Ovary (tissue), 9 donors: ENCODE measurements around the gene RASGEF1B. TPM values are rescaled to one million over a fixed set of nuclear protein-coding genes. Genes with fewer than 3 reads are reported as not detected.

Source experiments
- DNase-seq, 5 donors: peaks; one replicate each; pipeline ENCODE4 v3.0.0-alpha.2; 2019 to 2020
- H3K27ac ChIP-seq, 2 donors: fragments of 200-600 bp; one replicate each; pipeline versions ENCODE4 v1.5.1 to v1.8.0; 2019 to 2022
- H3K27me3 ChIP-seq: fragments of 200-600 bp; one replicate; pipeline ENCODE4 v1.8.0; 2022
- H3K36me3 ChIP-seq: fragments of 200-600 bp; sonication (generic); one replicate; pipeline ENCODE4 v1.5.1; 2019
- H3K4me1 ChIP-seq: one replicate; pipeline ENCODE4 v1.8.1; 2013; ENCODE audit warnings: mild to moderate bottlenecking, moderate library complexity; ENCODE audit not compliant: insufficient read depth
- H3K4me3 ChIP-seq: fragments of 200-600 bp; sonication (generic); one replicate; pipeline ENCODE4 v1.5.1; 2017
- H3K9me3 ChIP-seq, 2 donors: fragments of 200-600 bp in 1 of 2; sonication (generic) in 1 of 2; one replicate each; pipeline versions ENCODE4 v1.5.1 to v1.8.1; 2013 to 2019; ENCODE audit warnings: mild to moderate bottlenecking in 1 of 2, moderate library complexity in 1 of 2
- CTCF ChIP-seq, 3 donors: fragments of 450-650 bp in 2 of 3; fragments of 200-600 bp in 1 of 3; IDR thresholded peaks; one replicate each; pipeline versions ENCODE4 v1.5.1 to v1.8.0; 2016 to 2022; ENCODE audit warnings: antibody characterized with exemption in 3 of 3, mild to moderate bottlenecking in 1 of 3
- EP300 ChIP-seq: sonication (generic); formaldehyde crosslinking; IDR thresholded peaks from one replicate; pipeline ENCODE4 v1.6.1; 2017; ENCODE audit warnings: antibody characterized with exemption
- POLR2A ChIP-seq: fragments of 450-650 bp; IDR thresholded peaks from one replicate; pipeline ENCODE4 v1.6.1; 2017; ENCODE audit warnings: antibody characterized with exemption, mild to moderate bottlenecking, moderate library complexity
- WGBS, 3 donors: extraction: QIAGEN DNeasy Blood & Tissue Kit in 1 of 3; methylation state at CpG; one replicate each; pipeline versions ENCODE4 v1.1.5 to v1.1.7; 2013 to 2017; 5-methylcytosine and 5-hydroxymethylcytosine counted together
- intact Hi-C, 4 donors: fragments of 100-400 bp; cut with DNase I; formaldehyde crosslinking; loops; one replicate each; pipeline versions ENCODE4 v1.11.0 to v1.15.1; 2022 to 2023
- polyA plus RNA-seq, 2 donors: library from polyadenylated mRNA; stranded (reverse); fragments of 200-250 nt in 1 of 2; fragments of 350-450 nt in 1 of 2; fragmentation: Illumina TruSeq in 1 of 2; extraction: RNeasy Lipid Tissue Mini Kit (QIAGEN cat#74804) in 1 of 2; gene quantifications; one replicate each; pipeline ENCODE4 v1.2.3, GENCODE V29; 2013 to 2014
- total RNA-seq, 7 donors: library from RNA; depleted of rRNA in 2 of 7; stranded (reverse); fragments of >200 nt in 2 of 7; fragmentation: NEBNext Ultra II Directional in 3 of 7; extraction: Animal tissue kit (Norgen Biotek cat#: 25700) in 3 of 7; gene quantifications; one replicate each; pipeline versions ENCODE4 v1.1.0 to v1.2.4, GENCODE V29; 2016 to 2023
- donor health status: DM: no; HTN: no; CAD: no; lungs with moderate emphysema.
- donor health status: DM: no; HTN: no; CAD: no.
- donor health status: Bipolar disorder and iron deficiency.
- donor health status: DM: yes; HTN: yes; CAD: no.
- donor health status: DM: no; HTN: no; CAD: no.
- donor health status: DM: yes; HTN: yes; CAD: no.

The RASGEF1B gene
- total and polyA plus RNA-seq, 9 donors: 1.1 to 14.4 (median 4.3) TPM

- DNase-seq: no peak
- WGBS, 3 donors: 89 to 97% (median 93%) methylated on average over 2 of the region's 2 CpGs
- no peaks in the 10 kb centered on the region for H3K27me3 ChIP-seq
- no peak overlapping the region for H3K27ac ChIP-seq
- H3K4me3 ChIP-seq: no peak overlapping the region
- TF ChIP-seq EP300 (no peak), POLR2A (no peak), CTCF (IDR thresholded peaks at IDR 0.05) (no peak)
- no peaks in the 10 kb centered on the region for H3K4me1 ChIP-seq
- no peaks in the 10 kb centered on the region for H3K9me3 ChIP-seq
- intact Hi-C loops: no loop called here
- no peaks in the 10 kb centered on the region for H3K36me3 ChIP-seq
These were observed 35.0 kb upstream of the RASGEF1B start for GRCh38 chr4:81506731-81507130.

GRCh38 chr4:81505726-81506125, 34.0 kb upstream of the RASGEF1B start:
- intact Hi-C loops: no loop called here

GRCh38 chr4:81505004-81505598, 33.4 kb upstream of the RASGEF1B start:
- intact Hi-C loops: no loop called here
- Histone ChIP-seq H3K4me1 (no peaks in the 10 kb centered on the region), H3K4me3 (no peak overlapping the region), H3K27me3 (no peaks in the 10 kb centered on the region), H3K9me3 (no peaks in the 10 kb centered on the region), H3K27ac (no peak overlapping the region), H3K36me3 (no peaks in the 10 kb centered on the region)
- TF ChIP-seq EP300 (no peak), CTCF (IDR thresholded peaks at IDR 0.05) (no peak), POLR2A (no peak)
- peak in 1 of 5 donors; percentile 36 for DNase-seq
- 79 to 83% (median 80%) methylated on average over 8 of the region's 8 CpGs for WGBS, 3 donors

More at GRCh38 chr4:81505726-81506125, 34.0 kb upstream of the RASGEF1B start:
- no peak for DNase-seq
- no peak overlapping the region for H3K27ac ChIP-seq
- no peak overlapping the region for H3K4me3 ChIP-seq
- WGBS, 3 donors: 76 to 88% (median 77%) methylated on average over 2 of the region's 2 CpGs
- H3K36me3 ChIP-seq: no peaks in the 10 kb centered on the region
- no peaks in the 10 kb centered on the region for H3K4me1 ChIP-seq
- H3K9me3 ChIP-seq: no peaks in the 10 kb centered on the region
- TF ChIP-seq EP300 (no peak), POLR2A (no peak), CTCF (IDR thresholded peaks at IDR 0.05) (no peak)
- no peaks in the 10 kb centered on the region for H3K27me3 ChIP-seq

GRCh38 chr4:81504112-81505003, 32.7 kb upstream of the RASGEF1B start:
- no peak for TF ChIP-seq CTCF (IDR thresholded peaks at IDR 0.05)
- no peak for TF ChIP-seq EP300
- TF ChIP-seq POLR2A: no peak
- intact Hi-C loops: no loop called here
- no peak for DNase-seq
- no peaks in the 10 kb centered on the region for H3K9me3 ChIP-seq
- 90 to 92% (median 90%) methylated on average over 6 of the region's 6 CpGs for WGBS, 3 donors
- H3K27ac ChIP-seq: no peak overlapping the region
- H3K4me1 ChIP-seq: no peaks in the 10 kb centered on the region
- no peaks in the 10 kb centered on the region for H3K27me3 ChIP-seq
- H3K4me3 ChIP-seq: no peak overlapping the region
- no peaks in the 10 kb centered on the region for H3K36me3 ChIP-seq
